Activated T-helper 17 cell treated with anti-CD3 and anti-CD28 coated beads, Interleukin-2, amount 50 U/mL, for 72 hours (primary cell): ENCODE measurements around the gene HOXB4. TPM values are rescaled to one million over a fixed set of nuclear protein-coding genes. Genes with fewer than 3 reads are reported as not detected.
A peak's percentile ranks its signal among the peaks of the same experiment; 100 is the strongest.

Source experiments
- ATAC-seq: fragments of 150-1000 bp; cut with Tn5 transposase; replicated peaks from 2 replicates; pipeline ENCODE4 v1.10.0; 2021; ENCODE audit warnings: mild to moderate bottlenecking, moderate library complexity
- H3K27ac Mint-ChIP-seq: one replicate; pipeline ENCODE4 v1.8.0; 2022; ENCODE audit warnings: mixed read lengths
- H3K27me3 Mint-ChIP-seq: one replicate; pipeline ENCODE4 v1.8.0; 2022; ENCODE audit warnings: mixed read lengths
- H3K36me3 Mint-ChIP-seq: one replicate; pipeline ENCODE4 v1.8.0; 2022; ENCODE audit warnings: low read depth, mild to moderate bottlenecking, mixed read lengths
- H3K4me1 Mint-ChIP-seq: one replicate; pipeline ENCODE4 v1.8.0; 2022; ENCODE audit warnings: mixed read lengths
- H3K4me3 Mint-ChIP-seq: one replicate; pipeline ENCODE4 v1.8.0; 2022; ENCODE audit warnings: mild to moderate bottlenecking, mixed read lengths
- H3K9me3 Mint-ChIP-seq: one replicate; pipeline ENCODE4 v1.8.0; 2022; ENCODE audit warnings: mixed read lengths
- total RNA-seq, 2 donors: library from RNA; stranded (reverse); gene quantifications; one replicate each; pipeline ENCODE4 v1.2.3, GENCODE V29; 2022

HOXB4 gene
- total RNA-seq, 2 donors from 2014 or later, result 2.6 to 2.8 TPM

DNA sequence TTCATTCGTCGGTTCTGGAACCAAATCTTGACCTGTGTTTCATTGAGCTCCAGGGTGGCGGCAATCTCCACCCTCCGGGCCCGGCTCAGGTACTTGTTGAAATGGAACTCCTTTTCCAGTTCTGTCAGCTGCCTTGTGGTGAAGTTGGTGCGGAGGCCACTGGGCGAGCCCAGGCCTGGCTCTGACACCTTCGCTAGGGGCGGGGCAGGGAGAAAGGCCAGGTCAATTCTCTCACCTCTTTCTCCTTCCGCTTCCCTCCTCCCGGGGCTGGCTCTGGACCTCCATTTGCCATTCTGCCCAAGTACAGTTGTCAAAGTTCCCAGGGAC, 48.5 kb downstream of the HOXB4 start:
- Mint-ChIP-seq H3K9me3 (no peaks in the 10 kb centered on the region), H3K27ac (no peak overlapping the region), H3K4me3 (no peak overlapping the region), H3K27me3 (peaks cover 16% of the 10 kb centered on the region), H3K4me1 (no peaks in the 10 kb centered on the region), H3K36me3 (no peaks in the 10 kb centered on the region)
- no peak for ATAC-seq

DNA sequence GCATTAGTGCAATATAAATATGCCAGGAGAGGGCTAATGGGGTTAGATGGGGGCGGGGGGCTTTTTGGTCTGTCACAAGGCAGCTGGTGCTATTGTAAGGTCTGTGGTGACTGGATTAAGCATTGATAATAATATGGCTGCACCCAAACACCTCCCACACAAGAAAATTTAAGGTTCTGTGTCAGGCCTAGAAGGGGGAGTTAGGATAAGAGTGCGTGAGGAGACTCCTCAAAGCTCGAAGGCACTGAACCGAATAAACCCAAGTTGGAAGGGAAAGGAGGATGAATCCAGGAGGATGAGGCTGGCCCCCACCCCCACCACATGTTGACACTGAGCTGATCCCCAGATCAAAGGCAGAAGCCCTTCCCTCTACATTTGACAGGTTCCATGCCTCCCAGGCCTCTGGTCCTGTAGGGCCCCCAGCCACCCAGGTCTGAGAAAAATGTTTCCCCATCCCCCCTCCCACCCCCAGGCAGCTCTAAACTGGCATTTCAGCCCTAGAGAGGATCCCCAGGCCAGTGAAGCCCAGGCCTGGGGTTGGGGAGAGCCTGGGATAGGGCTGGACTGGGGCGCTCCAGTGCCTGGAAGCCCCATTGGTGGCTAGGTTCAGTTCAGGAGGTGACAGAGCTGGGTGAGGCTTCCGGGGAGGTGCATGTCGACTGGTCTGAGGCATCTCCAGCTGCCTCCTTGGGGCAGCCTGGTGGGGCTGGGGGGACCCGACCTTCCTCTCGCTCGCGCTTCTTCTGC, 49.0 kb downstream of the HOXB4 start:
- no peak for ATAC-seq
- Mint-ChIP-seq H3K4me3 (no peak overlapping the region), H3K27me3 (peaks cover 18% of the 10 kb centered on the region), H3K9me3 (no peaks in the 10 kb centered on the region), H3K36me3 (no peaks in the 10 kb centered on the region), H3K4me1 (no peaks in the 10 kb centered on the region), H3K27ac (no peak overlapping the region)

DNA sequence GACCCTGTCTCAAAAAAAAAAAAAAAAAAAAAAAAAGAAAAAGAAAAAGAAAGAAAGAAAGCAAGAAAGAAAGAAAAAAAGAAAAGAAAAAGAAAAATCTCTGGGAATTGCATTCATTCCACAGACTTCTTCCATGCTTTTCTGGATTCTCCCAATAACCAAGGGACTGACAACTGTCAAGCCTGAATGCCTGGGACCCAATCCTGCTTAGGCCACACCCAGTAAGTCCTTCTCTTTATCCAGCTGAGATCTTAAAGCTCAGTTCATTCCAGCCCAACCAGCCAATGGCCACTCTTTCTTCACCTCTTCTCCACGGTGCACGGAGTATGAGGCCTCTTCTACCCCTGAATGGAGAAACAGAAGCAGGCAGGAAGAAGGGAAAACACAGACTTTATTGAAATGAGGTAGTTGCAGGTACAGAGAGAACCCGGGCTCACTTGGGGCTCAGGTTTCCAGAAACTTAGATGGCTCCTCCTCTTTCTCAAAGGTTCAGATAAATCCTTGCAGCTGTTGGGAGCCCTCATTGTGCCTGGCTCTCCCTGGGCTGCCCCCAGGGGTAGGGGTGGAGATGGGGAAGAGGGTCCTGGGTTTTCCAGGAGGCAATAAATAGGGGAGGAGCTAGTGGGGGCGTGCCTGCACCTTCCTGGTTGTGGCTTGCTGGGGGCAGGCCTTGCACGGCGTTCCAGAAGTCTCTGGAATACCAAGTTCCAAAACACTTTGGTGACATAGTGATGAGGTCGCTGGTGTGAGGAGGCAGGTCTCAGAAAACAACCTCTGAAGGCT, 49.8 kb downstream of the HOXB4 start:
- Mint-ChIP-seq H3K4me3 (no peak overlapping the region), H3K4me1 (no peaks in the 10 kb centered on the region), H3K27ac (peak overlapping the region; percentile 28), H3K36me3 (no peaks in the 10 kb centered on the region), H3K9me3 (no peaks in the 10 kb centered on the region), H3K27me3 (peaks cover 23% of the 10 kb centered on the region)
- ATAC-seq, result no peak

DNA sequence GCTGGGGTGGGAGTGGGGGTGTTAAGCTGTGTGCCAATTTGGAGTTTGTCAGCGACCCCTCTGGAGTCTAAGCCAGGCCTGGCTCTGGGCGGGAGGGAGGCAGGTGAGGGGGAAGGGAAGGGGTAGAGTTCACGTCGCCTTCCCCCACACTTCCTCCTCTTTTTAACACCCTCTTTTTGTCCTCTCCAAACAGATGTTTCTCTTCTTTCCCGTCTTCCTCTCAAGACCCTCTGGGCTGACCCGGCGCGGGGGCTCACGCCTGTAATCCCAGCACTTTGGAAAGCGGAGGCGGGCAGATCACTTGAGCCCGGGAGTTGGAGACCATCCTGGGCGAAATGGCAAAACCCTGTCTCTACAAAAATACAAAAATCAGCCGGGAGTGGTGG, 50.6 kb downstream of the HOXB4 start:
- no peak for ATAC-seq
- peaks cover 27% of the 10 kb centered on the region for H3K27me3 Mint-ChIP-seq
- no peaks in the 10 kb centered on the region for H3K36me3 Mint-ChIP-seq
- no peaks in the 10 kb centered on the region for H3K4me1 Mint-ChIP-seq
- H3K27ac Mint-ChIP-seq, result no peak overlapping the region
- H3K4me3 Mint-ChIP-seq, result no peak overlapping the region
- H3K9me3 Mint-ChIP-seq, result no peaks in the 10 kb centered on the region

DNA sequence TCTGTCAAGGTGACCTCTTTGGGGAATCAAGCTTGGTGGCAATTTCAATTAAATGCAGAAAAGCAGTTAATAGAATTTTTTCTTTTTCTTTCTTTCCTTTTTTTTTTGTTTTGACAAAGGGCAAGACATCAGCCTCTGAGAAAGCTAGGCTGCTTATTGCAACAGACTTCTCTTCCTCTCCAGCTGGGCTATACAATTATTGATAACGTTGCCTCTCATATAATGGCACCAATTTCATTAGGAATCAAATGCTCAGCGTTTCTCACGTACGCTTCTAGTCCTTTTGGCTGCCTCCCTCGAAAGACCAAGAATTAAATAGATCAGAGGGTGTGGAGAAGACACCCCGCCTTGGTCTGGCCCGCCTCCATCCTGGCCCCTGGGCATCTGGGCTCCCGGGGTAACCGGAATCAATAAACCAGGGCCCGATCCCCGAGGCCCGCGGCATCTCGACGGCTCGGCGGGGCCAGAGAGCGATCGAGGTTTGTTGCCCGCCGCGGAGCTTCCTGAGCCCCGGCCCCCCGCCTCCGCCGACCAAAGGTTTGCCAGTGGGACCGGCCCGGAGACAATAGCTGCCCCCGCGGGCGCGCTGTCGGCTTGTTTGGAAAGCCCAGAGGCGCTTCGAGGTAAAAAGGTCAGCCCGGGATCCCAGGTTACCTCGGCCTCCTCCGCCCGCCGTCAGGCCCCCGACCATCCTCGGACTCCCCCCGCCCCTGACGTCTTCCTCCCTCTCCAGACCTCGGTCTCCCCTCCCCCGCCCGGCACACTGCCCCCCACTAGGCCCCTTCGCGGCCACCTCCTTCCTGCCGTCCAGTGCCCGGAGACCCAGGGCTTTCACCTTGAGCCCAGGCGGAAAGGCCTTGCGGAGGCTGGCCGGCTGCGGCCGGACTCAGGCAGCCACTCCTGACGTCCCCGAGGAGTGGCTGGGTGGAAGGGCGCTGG, 51.3 kb downstream of the HOXB4 start:
- Mint-ChIP-seq H3K4me3 (no peak overlapping the region), H3K27me3 (peaks cover 30% of the 10 kb centered on the region)
- ATAC-seq, result no peak

More for the DNA sequence above, 51.3 kb downstream of the HOXB4 start:
- Mint-ChIP-seq H3K9me3 (no peaks in the 10 kb centered on the region), H3K36me3 (no peaks in the 10 kb centered on the region), H3K4me1 (no peaks in the 10 kb centered on the region), H3K27ac (no peak overlapping the region)

Other genes starting within 250 kb of the HOXB4 start
- 100 to 1,000 TPM in 1 of 2 donors, 10 to 100 TPM in 1; 71.4 to 103 TPM for gene SKAP1, start 148.1 kb downstream of the HOXB4 start, total RNA-seq
- not detected for gene HOXB1, start 47.3 kb downstream of the HOXB4 start, total RNA-seq
- gene HOXB2, start 33.2 kb downstream of the HOXB4 start, total RNA-seq, result 10 to 100 TPM in 1 of 2 donors, 1 to 10 TPM in 1; 2.0 to 15.3 TPM
- gene HOXB3, start 11.9 kb upstream of the HOXB4 start, total RNA-seq, result 1 to 10 TPM; 3.1 to 5.4 TPM
- gene HOXB5, start 15.4 kb upstream of the HOXB4 start, total RNA-seq, result not detected
- gene HOXB6, start 26.6 kb upstream of the HOXB4 start, total RNA-seq, result under 1 TPM; 0.37 to 0.39 TPM
- gene HOXB7, start 32.7 kb upstream of the HOXB4 start, total RNA-seq, result under 1 TPM in 1 of 2 donors, not detected in 1; 0.95 TPM
- gene HOXB8, start 36.9 kb upstream of the HOXB4 start, total RNA-seq, result not detected
- under 1 TPM; 0.40 to 0.58 TPM for gene HOXB9, start 48.0 kb upstream of the HOXB4 start, total RNA-seq
- not detected for gene PRAC1, start 144.2 kb upstream of the HOXB4 start, total RNA-seq
- not detected for gene PRAC2, start 144.8 kb upstream of the HOXB4 start, total RNA-seq
- not detected for gene HOXB13, start 150.4 kb upstream of the HOXB4 start, total RNA-seq
- gene TTLL6, start 238.9 kb upstream of the HOXB4 start, total RNA-seq, result not detected